OCI-LY7 (cell line): ENCODE results near the gene BARX1. TPM values are rescaled to one million over a fixed set of nuclear protein-coding genes. Genes with fewer than 3 reads are reported as not detected.

Source experiments
- BruUV-seq: library from RNA; stranded (reverse); fragments of 400-500 nt; replicated peaks from 2 replicates; lab custom pipeline; 2021; lab: Mats Ljungman, UMichigan
- CTCF ChIA-PET: fragments of 300-600 bp; sonication (Branson Sonifier 250); formaldehyde crosslinking; loops from one replicate; lab custom pipeline; 2022; ENCODE audit warnings: antibody characterized with exemption; ENCODE audit not compliant: unreplicated experiment; lab: Charles Lee
- POLR2A ChIA-PET: fragments of 300-600 bp; sonication (Branson Sonifier 250); formaldehyde crosslinking; loops from one replicate; lab custom pipeline; 2022; ENCODE audit warnings: antibody characterized with exemption; lab: Charles Lee
- DNase-seq: peaks from one replicate; pipeline ENCODE4 v3.0.0-alpha.2; 2015; ENCODE audit warnings: low spot score
- H2AFZ ChIP-seq: fragments of 200-600 bp; sonication (generic), shearing (Covaris generic); 2 replicates; pipeline ENCODE4 v1.6.1; 2014; ENCODE audit warnings: mild to moderate bottlenecking, antibody characterized with exemption, low read length, moderate library complexity
- H3K27ac ChIP-seq: fragments of 200-600 bp; sonication (generic); 2 replicates; pipeline ENCODE4 v1.5.1; 2014; ENCODE audit warnings: mixed run types, low read depth, mild to moderate bottlenecking, moderate library complexity, low read length, inconsistent platforms; ENCODE audit not compliant: poor library complexity, severe bottlenecking
- H3K36me3 ChIP-seq: fragments of 200-600 bp; sonication (generic); 2 replicates; pipeline ENCODE4 v1.6.1; 2014; ENCODE audit warnings: mild to moderate bottlenecking, antibody characterized with exemption, low read length, moderate library complexity, mixed read lengths; ENCODE audit not compliant: insufficient read depth
- H3K4me1 ChIP-seq: fragments of 200-600 bp; sonication (generic); 2 replicates; pipeline ENCODE4 v1.5.1; 2014; ENCODE audit warnings: mild to moderate bottlenecking, low read length; ENCODE audit not compliant: insufficient read depth, poor library complexity, severe bottlenecking
- H3K4me2 ChIP-seq: fragments of 200-600 bp; sonication (generic); 2 replicates; pipeline ENCODE4 v1.6.1; 2014; ENCODE audit warnings: mild to moderate bottlenecking, low read length
- H3K4me3 ChIP-seq: fragments of 200-600 bp; sonication (generic); 2 replicates; pipeline ENCODE4 v1.5.1; 2014; ENCODE audit warnings: mild to moderate bottlenecking, low read depth, low read length; ENCODE audit not compliant: poor library complexity, severe bottlenecking
- H3K79me2 ChIP-seq: fragments of 200-600 bp; sonication (generic); 2 replicates; pipeline ENCODE4 v1.6.1; 2016; ENCODE audit warnings: low read depth, mild to moderate bottlenecking, low read length, moderate library complexity, mixed read lengths; ENCODE audit not compliant: insufficient read depth
- H3K9me2 ChIP-seq: fragments of 200-600 bp; sonication (generic); 2 replicates; pipeline ENCODE4 v1.6.1; 2016; ENCODE audit warnings: mild to moderate bottlenecking, low read length, mixed read lengths; ENCODE audit not compliant: insufficient read depth
- H3K9me3 ChIP-seq: fragments of 200-600 bp; sonication (generic); 2 replicates; pipeline ENCODE4 v1.6.1; 2014; ENCODE audit warnings: mild to moderate bottlenecking, mixed run types, low read length, mixed read lengths
- H4K20me1 ChIP-seq: fragments of 200-600 bp; sonication (generic); 2 replicates; pipeline ENCODE4 v1.6.1; 2014; ENCODE audit warnings: mild to moderate bottlenecking, antibody characterized with exemption, low read length, moderate library complexity, mixed read lengths; ENCODE audit not compliant: insufficient read depth
- CTCF ChIP-seq: fragments of 200-600 bp; sonication (generic); conservative IDR thresholded peaks from 2 replicates; pipeline ENCODE4 v1.5.1; 2014; ENCODE audit warnings: mild to moderate bottlenecking, antibody characterized with exemption, low read length, moderate library complexity, mixed read lengths
- EZH2phosphoT487 ChIP-seq: fragments of 200-600 bp; sonication (generic); IDR thresholded peaks from 2 replicates; pipeline ENCODE4 v1.6.1; 2018; ENCODE audit warnings: low read depth, borderline replicate concordance, mild to moderate bottlenecking, mixed run types, antibody characterized with exemption, low read length, moderate library complexity, mixed read lengths
- intact Hi-C: fragments of 100-400 bp; cut with micrococcal nuclease; formaldehyde crosslinking; loops from one replicate; pipeline ENCODE4 v1.10.0; 2022; ENCODE audit not compliant: unreplicated experiment
- total RNA-seq, 2 experiments: library from RNA; depleted of rRNA in 1 of 2; stranded (reverse); fragments of >200 nt in 1 of 2; shearing (Covaris generic) in 1 of 2; gene quantifications; 2 replicates each; pipeline ENCODE4 v1.2.3, GENCODE V29; 2014 to 2022

Gene BARX1
- total RNA-seq, 2 experiments from 2014 or later: not detected

GRCh38 chr9:93959739-93960154, 4.6 kb upstream of the BARX1 start:
- Histone ChIP-seq H3K4me3 (no peak overlapping the region), H3K27ac (no peak overlapping the region), H4K20me1 (no peaks in the 10 kb centered on the region), H3K9me3 (no peaks in the 10 kb centered on the region), H3K4me1 (no peaks in the 10 kb centered on the region), H3K79me2 (no peaks in the 10 kb centered on the region), H3K9me2 (no peaks in the 10 kb centered on the region), H2AFZ (no peak overlapping the region), H3K4me2 (no peak overlapping the region), H3K36me3 (no peaks in the 10 kb centered on the region)
- BruUV-seq: no TSS peak
- ChIA-PET POLR2A (no interaction called here), CTCF (no interaction called here)
- intact Hi-C loops: loop anchor here (10.0 kb wide), 1 partner anchor 855 kb away; no protein-coding TSS in a partner anchor
- no peak for DNase-seq
- TF ChIP-seq EZH2phosphoT487: no peak
- TF ChIP-seq CTCF: no peak

GRCh38 chr9:93958819-93959682, 3.9 kb upstream of the BARX1 start:
- no peak for DNase-seq
- ChIA-PET CTCF (no interaction called here), POLR2A (no interaction called here)

More at GRCh38 chr9:93958819-93959682, 3.9 kb upstream of the BARX1 start:
- H3K4me2 ChIP-seq: no peak overlapping the region
- no peak overlapping the region for H2AFZ ChIP-seq
- intact Hi-C loops: no loop called here
- H3K4me3 ChIP-seq: no peak overlapping the region
- H3K36me3 ChIP-seq: no peaks in the 10 kb centered on the region
- H4K20me1 ChIP-seq: no peaks in the 10 kb centered on the region
- BruUV-seq: no TSS peak
- no peak overlapping the region for H3K27ac ChIP-seq
- H3K9me3 ChIP-seq: no peaks in the 10 kb centered on the region
- no peaks in the 10 kb centered on the region for H3K79me2 ChIP-seq
- TF ChIP-seq CTCF (no peak), EZH2phosphoT487 (no peak)
- no peaks in the 10 kb centered on the region for H3K4me1 ChIP-seq
- H3K9me2 ChIP-seq: no peaks in the 10 kb centered on the region
